ENCODE measurements around the gene DGKQ.

- TF ChIP-seq CTCF (conservative IDR thresholded peaks at IDR 0.05) (no peak), EZH2 (IDR thresholded peaks at IDR 0.05; ENCODE audit: low read depth) (no peak)
Measured at GRCh38 chr4:915595-915994, 57.8 kb downstream of the DGKQ start.

All from PC-9 (cell line).